Measurements from ENCODE around the gene GALNT2. TPM values are rescaled to one million over a fixed set of nuclear protein-coding genes. Genes with fewer than 3 reads are reported as not detected.

GALNT2 gene
- total and polyA plus RNA-seq, 10 of the 15 experiments (the other 5 are each of a cell fraction or from before 2014, with no cell fraction given), result 0.52 to 27.7 (median 16.3) TPM

- H4K20me1 ChIP-seq (ENCODE audit: control insufficient read depth, insufficient read depth), result no peaks in the 10 kb centered on the region
- no TSS peak for BruUV-seq (replicated peaks)
- peaks cover 0 to 2% of the 10 kb centered on the region in 2 experiments; a peak in 2 of 4 replicates for H3K36me3 ChIP-seq (ENCODE audit: control insufficient read depth in 2 of 2, insufficient read depth in 2 of 2, low read length in 1 of 2)
- H3K4me3 ChIP-seq, result no peak overlapping the region
- no peak overlapping the region for H3K27ac ChIP-seq (ENCODE audit: control insufficient read depth, insufficient read depth)
- no peak for DNase-seq (ENCODE audit: low read depth, low spot score)
- H2AFZ ChIP-seq (ENCODE audit: control insufficient read depth, low read depth, low read length), result no peak overlapping the region
- no peak for ATAC-seq
- H3K9ac ChIP-seq (ENCODE audit: control insufficient read depth, insufficient read depth, low read length), result no peak overlapping the region
- no peaks in the 10 kb centered on the region for H3K27me3 ChIP-seq (replicated peaks in 1 of 2; ENCODE audit: control insufficient read depth in 2 of 2, insufficient read depth in 2 of 2, low read length in 1 of 2)
- peaks cover 6% of the 10 kb centered on the region for H3K79me2 ChIP-seq (ENCODE audit: control insufficient read depth, insufficient read depth, low read length)
- ChIA-PET CTCF (no interaction called here), SMC1A (ENCODE audit: uncharacterized antibody, unreplicated experiment) (no interaction called here), POLR2A (interaction anchor here (0.7 kb wide), 1 partner anchor 38 kb away, joined by 3 read pairs; no protein-coding TSS in a partner anchor), RAD21 (ENCODE audit: unreplicated experiment) (no interaction called here)
- H3K4me1 ChIP-seq (ENCODE audit: control insufficient read depth, insufficient read depth, low read length), result peaks cover 23% of the 10 kb centered on the region
- TF ChIP-seq ASH2L (IDR thresholded peaks at IDR 0.05; ENCODE audit: borderline replicate concordance, low read depth) (no peak), EGR1 (IDR thresholded peaks at IDR 0.05; ENCODE audit: borderline replicate concordance in 1 of 2, low read depth in 2 of 2, low read length in 2 of 2) (no peak), ZNF687 (IDR thresholded peaks at IDR 0.05) (no peak), EP300 (IDR thresholded peaks at IDR 0.05; ENCODE audit: borderline replicate concordance in 1 of 2, control insufficient read depth in 1 of 2, low read depth in 2 of 2, low read length in 2 of 2) (no peak), NRF1 (conservative IDR thresholded peaks at IDR 0.05; ENCODE audit: low read depth, low read length) (no peak), BCLAF1 (IDR thresholded peaks at IDR 0.05) (no peak), E2F4 (IDR thresholded peaks at IDR 0.05; ENCODE audit: low read depth, low read length) (no peak), ATF2 (IDR thresholded peaks at IDR 0.05; ENCODE audit: low read length) (no peak)
- 93% methylated on average over 9 of the region's 9 CpGs for WGBS (ENCODE audit: insufficient coverage, insufficient replicate concordance, low lambda C conversion rate, missing lambda C conversion rate)
- in situ Hi-C loops (cut with MboI), result no loop called here
- intact Hi-C loops (cut with micrococcal nuclease; ENCODE audit: unreplicated experiment), result no loop called here
- H3K4me2 ChIP-seq (ENCODE audit: control insufficient read depth, insufficient read depth), result no peak overlapping the region
- no peak for FAIRE-seq
- H3K9me3 ChIP-seq (replicated peaks; ENCODE audit: control insufficient read depth, insufficient read depth, low read length), result no peaks in the 10 kb centered on the region
Observed at GRCh38 chr1:230143534-230143933, 76.5 kb downstream of the GALNT2 start.
